ENCODE measurements around the gene CDH2.

The CDH2 gene

DNA sequence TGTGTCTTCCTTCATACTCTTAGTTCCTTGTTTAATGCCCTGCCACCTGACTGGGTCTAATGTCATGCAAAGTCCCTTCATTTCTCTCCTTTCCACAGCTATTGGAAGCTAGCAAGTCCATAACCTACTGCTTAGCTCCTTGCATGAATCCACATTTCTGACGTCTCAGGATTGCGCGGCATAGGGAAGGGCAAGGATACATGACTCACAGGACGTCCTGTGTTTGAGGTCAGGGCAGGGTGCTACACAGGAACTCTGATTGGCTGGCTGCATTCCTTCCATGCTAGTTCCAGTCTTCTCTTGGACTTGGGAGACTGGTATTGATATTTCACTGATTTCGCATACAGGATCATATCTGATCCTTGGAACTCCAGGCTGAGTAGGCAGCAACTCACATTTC is 137.9 kb downstream of the CDH2 start:
- no peak for DNase-seq

DNA sequence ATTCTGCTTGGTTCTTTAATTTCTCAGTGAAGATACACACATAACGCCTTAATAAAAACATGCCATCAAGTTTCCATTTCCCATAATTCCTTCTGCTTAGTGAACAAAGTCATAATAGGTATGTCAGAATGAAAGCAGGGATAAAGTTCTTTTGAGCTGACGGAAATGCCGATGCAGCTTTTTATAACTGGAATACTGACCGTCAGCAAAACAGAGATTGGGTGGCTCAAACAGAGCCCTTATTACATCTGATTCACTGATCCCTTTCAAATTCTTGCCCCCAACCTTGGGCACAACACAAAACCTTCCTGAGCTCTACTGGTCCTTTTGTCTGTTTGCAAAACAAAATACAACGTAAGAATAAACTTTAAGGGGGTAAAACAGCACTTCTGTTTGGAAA is 140.4 kb downstream of the CDH2 start:
- no peak for DNase-seq

DNA sequence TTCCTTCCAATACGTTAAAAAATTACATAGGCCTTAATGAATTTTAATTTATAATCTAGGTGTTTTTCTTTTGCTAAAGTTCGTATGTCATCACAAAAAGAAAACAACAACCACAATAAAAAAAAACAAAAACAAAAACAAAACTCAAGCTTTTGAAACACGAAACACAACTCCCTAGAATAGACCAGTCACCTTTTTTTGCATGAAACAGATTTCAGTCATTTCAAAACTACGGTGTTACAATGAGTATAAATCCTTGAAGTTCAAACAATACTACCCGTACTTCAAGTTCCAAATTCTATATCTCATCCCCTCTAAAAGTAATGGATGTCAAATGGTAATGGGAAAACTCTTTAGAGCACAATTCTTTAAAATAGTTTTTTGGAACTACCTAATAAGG is 142.4 kb downstream of the CDH2 start:
- no peak for DNase-seq

DNA sequence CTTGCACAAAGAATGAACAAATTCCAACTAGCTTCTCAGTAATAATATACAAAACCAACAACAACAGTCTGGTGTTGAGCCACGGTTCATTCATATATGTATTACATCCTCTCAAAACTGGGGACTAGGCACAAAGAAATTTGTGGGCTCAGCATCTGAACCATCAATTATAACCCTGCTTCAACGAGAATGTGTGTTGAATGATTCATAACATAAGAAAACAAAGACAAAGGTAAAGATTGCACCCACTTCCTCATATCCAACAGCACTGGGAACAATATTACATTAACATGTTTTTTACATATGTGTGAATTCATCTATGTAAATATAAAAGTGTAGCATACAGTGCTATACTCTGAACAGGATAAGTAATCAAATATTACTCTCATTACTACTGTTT is 144.8 kb downstream of the CDH2 start:
- DNase-seq: no peak

DNA sequence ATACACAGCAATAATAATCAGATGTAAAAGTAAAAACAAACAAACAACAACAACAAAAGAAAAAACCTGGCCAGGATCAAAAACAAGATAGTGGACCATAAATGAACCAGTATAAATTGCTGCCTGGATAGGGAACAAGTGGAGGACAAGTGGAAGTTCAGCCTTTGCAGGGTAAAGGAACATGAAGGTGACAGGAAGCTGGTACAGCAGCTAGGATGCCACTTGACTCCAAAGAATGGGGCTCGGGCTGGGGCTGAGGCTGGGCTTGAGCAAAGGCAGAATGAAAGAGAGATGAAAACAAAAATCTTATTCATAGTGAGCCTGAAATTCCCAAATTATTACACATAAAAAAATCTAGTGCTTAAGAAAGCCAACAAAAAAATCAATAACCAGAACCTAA is 146.5 kb downstream of the CDH2 start:
- no peak for DNase-seq

DNA sequence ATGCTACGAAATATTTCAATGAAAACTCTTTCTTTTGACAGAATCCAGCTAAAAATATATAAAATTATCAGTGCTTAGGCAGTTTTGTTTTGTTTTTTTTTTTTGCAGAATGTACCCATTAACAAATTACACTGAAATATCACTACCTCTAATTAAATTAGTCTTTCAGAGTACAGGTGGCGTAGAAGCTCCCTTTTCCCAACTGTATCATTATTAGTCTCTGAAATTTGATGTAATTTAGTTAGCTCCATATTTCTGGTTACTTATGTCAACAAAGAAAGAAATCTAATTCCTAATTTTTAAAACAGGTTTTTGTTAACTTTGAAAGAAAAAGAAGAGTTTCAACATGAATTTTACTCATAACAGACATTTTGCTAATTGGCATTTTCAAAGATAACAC is 149.2 kb downstream of the CDH2 start:
- DNase-seq: no peak

DNA sequence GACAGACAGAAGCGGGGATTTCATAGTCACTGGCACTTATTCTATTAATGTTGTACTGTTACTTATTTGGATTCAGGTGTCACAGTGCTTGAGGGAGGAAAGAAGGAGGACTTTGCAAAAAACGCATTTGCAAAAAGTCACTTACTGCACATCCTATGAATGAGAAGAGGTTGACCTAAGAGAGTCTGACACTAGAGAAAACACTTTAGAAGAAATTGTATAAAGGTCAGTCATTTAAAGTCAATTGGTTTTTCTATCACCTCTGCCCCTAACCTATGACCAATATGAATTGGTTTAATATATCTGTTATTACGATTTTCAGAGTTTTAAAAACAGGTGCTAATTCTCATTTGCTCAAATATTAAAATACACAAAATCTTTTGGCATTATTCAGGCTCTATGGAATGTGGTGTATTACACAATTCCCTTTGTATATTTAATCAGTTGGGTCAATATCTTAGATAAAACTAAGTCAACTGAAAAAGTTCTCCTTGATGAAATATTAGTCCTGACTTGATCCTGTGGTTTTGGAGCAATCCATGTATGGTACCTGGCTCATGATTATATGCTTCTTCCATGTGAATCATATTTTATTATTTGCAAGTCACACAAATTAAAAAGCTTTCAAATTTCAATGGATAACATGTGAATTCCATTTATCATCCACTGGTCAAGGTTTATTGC is 157.4 kb downstream of the CDH2 start:
- DNase-seq: no peak

DNA sequence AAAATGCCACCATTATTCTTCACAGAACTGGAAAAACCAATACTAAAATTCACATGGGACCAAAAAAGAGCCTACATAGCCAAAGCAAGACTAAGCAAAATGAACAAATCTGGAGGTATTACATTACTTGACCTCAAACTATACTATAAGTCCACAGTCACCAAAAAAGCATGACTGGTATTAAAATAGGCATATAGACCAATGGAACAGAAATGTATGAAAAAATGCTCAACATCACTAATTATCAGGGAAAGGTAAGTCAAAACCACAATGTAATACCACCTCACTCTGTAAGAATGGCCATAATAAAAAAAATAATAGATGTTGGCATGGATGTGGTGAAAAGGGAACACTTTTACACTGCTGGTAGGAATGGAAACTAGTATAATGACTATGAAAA is 158.6 kb downstream of the CDH2 start:
- DNase-seq: no peak

DNA sequence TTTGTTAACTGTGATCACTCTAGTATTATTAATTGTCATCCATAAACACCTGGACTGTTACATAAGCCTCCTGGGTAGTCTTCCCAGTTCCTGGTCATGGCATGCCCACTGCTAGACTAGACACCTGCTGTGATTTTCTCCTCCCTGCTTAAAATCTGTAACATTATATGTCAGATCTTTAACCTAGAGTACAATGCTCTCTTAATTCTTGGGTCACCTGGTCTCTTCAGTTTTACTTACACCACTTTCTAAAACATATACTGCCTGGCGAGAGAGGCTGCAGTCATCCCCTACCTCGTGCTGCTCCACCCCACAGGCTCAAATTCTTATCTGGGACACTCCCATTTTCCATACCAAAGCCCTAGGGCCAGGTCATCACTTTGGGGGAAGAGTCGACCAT is 161.3 kb downstream of the CDH2 start:
- no peak for DNase-seq

DNA sequence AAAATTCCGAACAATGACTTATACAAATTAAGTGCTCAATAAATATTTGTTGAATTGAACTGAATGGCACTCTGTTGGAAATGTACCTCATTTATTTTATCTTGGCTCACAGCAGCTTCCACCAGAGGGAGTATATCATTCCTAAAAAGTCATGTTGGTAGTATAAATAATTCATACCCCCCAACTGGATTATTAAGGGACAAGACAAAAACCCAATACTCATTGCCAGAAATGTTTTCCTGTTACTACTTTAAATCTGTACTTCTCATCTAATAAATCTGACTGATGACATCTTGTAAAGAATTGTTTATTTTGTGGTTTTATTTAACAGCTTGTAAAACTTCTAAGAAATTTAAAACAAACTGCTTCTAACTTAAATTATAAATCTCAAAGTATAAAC is 163.9 kb downstream of the CDH2 start:
- DNase-seq: no peak

DNA sequence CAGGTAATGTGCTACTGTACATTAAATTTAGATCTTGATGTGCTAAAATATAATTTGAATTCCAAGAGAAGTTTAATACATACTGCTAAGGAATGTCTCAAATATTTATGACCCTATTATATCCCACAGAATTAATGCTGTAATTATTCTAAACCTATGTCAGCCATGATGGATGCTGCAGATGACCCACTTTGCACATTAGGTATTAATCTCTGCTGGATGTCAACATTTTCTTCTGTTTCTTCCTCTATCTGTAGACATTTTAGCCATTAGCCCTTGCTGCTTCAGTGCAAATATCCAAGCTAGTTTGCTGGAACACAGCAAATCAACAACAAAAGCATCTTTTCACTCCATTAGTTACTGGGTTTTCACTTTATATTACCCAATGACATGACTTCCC is 164.6 kb downstream of the CDH2 start:
- no peak for DNase-seq

DNA sequence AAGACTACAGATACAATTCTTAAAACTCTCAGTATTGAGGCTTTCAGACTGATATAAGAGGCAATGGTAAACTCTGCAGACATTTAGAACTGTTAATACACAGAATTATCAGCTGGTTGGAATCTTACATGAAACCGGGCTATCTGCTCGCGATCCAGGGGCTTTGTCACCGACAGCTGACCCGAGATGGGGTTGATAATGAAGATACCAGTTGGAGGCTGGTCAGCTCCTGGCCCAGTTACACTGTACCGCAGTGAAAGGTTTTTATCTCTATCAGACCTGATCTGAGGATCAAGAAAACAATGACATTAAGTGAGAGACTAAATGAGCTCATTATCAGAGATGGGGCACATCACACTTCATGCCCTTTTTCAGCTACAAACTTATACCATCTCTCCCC is 167.3 kb downstream of the CDH2 start:
- no peak for DNase-seq

DNA sequence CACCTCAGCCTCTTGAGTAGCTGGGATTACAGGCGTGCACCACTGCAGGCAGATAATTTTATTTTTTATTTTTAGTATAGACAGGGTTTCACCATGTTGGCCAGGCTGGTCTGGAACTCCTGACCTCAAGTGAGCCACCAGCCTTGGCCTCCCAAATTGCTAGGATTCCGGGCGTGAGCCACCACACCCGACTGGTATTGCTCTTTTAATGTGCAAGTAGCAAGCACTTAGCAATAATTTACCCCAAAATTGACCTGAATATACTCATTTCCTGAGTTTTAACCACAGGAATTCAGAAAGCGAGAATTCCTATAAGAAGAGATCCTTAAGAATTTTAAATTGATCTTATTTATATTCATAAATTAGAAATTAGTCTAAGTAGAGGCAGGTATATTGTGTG is 169.1 kb downstream of the CDH2 start:
- no peak for DNase-seq

DNA sequence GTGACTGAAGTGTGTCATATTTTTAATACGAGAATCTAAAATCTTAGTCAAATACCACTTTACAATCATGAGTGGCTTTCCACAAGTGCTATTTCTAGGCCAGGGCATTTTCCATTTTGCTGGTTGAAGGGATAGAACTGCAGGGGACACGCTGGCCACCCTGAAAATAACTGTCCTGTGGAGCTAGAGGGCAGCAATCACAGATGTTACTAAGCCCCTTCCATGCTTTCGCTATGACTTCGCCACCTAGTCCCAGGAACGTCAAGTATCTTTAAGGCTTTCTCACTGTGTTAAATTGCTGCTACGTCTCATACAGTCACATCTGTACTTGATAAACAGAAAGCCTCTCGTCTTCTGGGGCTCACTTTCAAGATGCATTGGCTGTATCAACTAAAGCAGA is 171.8 kb downstream of the CDH2 start:
- no peak for DNase-seq

DNA sequence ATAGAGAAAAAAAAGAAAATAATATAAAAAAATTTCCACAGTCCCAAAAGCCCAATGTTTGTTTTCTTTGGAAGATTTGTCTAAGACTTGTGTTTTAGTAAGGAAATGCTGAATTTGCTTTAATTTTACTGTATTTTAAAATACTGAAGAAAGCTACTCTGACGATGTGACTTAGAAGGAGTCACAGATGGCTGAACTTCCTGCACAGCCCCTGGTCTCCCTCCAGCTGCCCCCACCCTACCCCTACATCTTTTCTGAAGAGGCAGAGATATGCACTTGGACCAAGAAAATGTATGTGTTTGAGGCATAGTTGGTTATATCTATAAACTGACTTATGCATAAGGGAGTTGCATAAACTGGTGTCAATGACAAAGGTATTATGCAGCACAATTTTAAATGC is 172.3 kb downstream of the CDH2 start:
- no peak for DNase-seq

DNA sequence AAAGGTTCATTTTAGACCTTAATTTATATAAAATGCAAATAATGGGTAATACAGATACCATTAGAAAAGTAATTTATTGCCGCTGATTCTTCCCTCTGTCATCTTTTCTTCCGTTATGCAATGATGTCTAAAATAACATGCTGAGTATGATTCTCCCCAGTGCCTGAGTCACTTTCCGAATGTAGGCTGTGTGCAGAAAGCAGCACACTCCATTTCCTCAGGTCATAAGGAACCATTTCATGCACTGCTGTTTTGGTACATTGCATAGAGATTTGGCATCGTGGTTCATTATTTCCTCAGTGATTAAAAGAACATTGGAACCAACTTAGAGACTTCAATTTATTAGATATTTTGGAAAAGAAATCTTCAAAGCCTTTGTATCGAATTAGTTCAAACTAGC is 173.5 kb downstream of the CDH2 start:
- DNase-seq: no peak

DNA sequence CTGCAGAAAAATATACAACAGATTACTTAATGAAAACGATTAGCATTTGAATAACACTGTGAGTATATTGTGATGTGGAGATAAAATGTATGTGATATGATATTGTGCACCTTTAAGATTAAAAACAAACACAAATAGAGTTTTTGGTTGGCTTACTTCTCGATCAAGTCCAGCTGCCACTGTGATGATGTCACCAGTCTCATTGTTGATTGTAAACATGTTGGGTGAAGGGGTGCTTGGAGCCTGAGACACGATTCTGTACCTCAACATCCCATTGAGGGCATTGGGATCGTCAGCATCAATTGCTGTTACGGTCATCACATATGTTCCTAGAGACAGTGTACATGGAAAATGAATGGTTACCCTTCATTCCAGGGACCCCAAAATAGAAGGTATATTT is 174.1 kb downstream of the CDH2 start:
- DNase-seq: no peak

DNA sequence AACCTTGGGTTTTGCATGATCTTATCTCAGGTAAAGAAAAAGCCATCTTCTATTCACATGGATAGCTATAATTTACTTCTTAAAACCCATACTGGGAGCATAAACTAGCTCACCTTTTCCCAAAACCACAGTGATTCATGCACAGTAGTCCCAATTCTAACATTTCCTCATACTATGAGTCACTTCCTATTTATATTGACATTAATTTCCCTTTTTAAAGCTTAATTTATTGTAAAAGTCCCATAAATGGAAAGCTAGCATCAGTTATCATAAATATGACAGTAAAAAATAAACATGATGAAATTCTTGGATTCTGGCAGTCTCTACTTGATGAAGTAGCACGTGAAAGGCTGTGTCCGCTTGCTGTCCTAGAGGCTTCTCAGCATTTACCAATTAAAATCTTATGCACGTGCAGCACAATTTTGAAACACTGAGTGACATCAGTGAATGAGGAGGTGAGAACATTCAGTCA is 180.1 kb downstream of the CDH2 start:
- DNase-seq: no peak

DNA sequence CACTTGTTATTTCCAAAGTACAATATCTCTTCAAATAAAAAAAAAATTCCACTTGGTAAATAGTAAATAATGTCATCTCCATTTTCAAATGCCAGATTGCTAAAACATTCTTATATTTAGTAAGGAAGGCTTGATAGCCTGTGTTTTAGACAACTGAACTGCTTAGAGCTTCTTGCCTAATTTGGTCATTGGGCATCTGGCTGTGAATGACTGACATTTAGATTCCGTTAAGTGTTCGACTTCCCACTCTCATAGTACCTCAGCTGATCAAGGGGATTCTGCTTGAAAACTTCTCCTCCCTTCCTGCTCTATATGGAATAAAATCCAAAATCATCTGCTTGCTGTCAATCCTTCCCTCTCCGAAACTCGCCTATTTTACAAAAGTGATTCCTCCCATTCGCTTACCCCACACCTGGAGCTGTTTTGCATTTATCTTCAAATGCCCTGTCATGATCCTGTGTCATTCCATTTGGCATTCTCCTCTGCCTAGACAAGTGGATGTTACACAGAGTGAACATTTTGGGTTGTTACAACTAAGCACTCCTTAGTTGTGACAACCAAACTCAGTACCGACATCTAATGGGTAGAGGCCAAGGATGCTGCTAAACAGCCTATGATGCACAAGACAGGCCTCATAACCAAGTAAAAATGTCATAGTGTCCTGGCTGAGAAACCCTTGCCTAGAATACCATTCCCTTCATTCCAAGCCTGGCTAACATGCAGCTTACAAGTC is 181.0 kb downstream of the CDH2 start:
- no peak for DNase-seq

DNA sequence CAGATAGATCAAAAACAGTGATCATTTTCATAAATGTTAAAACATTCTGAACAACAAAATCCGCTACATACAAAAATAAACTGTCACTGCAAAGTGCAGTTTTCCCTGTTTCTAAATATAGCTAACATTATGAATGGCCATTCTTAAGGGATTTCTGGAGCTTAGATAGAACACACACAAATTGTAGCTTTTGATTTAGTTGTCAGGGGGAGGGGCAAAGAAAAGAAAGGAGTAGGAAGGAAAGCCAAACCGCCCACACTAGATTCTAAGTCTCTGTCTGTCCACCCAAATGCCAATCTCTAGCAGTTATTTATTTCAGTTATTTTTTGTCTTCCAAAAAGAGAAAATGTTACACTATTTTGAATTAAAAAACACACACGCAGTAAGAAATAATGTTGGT is 182.4 kb downstream of the CDH2 start:
- DNase-seq: no peak

DNA sequence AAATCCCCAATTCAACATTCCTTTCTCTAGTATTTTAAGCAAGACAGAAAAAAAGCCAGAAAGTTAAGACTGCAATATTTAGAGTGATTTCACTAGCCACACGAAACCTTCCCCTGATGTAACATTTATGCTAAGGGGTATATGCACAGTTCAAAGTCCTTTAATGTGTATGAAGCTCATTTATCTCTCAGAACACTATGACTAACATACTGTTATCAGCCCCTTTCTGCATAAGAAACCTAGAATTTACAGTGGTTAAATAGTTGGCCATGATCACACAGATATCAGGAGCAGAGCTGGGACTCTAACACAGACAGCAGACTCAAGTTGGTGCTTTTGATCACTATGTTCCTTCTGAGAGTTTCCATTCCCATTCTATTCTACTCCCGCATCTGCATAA is 185.5 kb downstream of the CDH2 start:
- DNase-seq: no peak

DNA sequence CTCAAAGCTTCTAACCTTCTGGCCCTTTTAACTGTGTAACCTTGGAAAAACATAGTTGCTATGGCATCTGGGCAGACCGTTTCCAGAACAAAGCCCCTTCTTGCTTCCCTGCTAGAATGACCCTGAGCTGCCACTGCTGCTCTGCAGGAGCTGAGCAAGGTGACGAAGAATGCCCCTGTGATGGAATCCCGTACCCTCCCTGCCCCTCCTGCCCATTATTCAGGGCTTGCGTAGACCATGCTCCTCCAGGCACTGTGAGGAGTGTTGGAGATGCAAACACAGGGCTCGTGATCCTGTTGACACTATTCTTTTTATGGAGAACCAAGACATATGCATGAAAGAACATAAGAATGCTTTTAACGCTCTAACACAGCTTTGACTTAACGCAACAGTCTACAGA is 191.1 kb downstream of the CDH2 start:
- DNase-seq: no peak

DNA sequence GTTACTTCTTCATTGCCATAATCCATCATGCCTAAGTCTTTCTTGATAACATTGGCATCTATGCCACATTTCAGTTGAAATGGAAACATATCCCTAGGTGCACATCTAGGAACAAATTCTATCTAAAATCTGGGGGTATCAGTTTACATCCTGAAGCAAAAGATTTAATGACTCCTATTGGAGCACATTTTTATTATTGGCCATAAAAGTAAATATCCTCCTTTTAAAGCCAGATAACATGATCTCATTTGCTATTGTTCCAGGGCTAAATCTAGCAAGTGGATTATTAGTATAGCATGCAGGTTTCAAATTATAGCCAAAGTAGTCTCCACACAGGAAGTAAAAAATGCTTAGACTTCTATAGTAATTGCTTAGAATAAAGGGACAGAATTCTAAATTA is 193.2 kb downstream of the CDH2 start:
- DNase-seq: no peak

DNA sequence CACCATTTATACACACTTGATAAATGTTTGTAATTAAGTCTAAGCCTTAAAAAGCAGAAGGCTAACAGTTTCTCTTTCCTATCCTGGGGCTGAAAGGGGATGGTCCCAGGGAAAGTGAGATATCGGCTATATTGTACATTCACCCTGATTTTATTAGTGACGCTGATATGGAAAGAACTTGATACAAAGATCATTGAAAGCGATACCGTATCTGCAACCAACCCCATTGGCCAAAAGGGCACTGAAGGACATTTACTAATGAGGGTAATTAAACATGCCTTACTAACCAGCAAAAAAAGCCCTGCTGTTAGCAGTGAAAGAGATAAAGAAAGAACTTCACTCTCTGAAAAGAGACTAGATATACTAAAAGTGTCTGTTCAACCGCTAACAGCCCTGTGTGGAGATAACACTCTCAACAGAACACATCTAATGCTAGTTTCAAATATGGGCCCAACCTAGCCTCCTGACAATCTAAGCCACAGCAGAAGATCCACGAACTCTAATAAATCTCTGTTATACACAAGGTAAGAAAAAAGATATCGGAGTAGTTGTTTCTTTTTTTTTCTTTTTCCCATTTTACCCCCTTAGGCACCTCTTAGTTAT is 200.0 kb downstream of the CDH2 start:
- DNase-seq: no peak

DNA sequence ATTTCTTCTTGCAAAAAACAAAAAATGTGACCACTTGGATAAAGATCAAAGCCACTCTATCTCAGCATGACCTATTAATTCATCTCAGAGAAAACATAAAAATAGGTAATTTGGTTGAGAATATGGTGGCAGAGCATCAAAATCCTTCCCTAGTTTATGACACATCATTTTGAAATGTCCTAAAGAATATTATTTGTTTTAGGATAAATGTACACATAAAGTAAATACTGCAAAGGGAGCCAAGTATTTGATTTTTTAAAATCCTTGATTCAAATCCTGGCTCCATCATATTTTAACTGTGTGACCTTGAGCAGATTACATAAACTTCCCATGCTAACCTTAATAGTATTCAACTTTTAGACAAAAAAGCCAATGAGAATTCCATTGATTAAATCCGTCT is 206.6 kb downstream of the CDH2 start:
- no peak for DNase-seq

Measured in NCI-H1694 (cell line).